ENCODE results near the gene TACR2.

DNA sequence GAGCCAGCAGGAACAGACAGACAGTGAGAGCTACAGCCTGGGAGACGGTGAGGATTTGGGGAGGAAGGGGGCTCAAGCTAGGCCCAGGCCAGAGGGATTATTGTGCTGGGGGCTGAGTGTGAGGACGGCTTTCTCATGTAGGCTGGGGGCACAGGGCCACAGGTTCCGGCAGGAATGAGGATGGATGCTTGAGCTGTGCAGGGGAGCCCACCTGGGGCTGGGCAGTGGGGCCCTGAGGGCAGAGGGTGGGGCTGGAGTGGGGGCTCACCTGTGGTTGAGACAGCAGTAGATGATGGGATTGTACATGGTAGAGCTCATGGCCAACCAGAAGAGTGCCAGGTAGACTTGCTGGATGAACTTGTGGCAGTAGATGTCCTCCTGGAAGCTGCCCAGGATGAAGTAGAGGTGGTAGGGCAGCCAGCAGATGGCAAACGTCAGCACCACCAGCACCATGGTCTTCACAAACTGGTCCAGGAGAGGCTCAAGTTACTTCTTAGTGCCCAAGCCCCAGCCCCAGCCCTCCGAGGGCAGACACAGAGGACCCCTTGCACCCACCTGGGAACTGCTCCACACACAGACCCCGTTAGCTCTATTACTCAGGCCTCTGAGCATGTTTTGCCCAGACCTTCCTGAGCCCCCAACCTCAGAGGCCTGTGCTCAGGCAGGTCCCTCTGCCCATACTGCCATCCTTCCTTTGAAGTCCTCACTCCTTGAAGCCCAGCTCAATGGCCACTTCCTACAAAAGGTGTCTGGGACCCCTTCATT is 9.7 kb downstream of the TACR2 start:
- TF ChIP-seq EP300 (IDR thresholded peaks at IDR 0.05; ENCODE audit: low read depth) (no peak), POLR2A (IDR thresholded peaks at IDR 0.05) (no peak), POLR2AphosphoS5 (IDR thresholded peaks at IDR 0.05) (no peak)

Measured in transverse colon (tissue), 3 donors.